Cardiac ventricle fibroblast (primary cell): Measurements from ENCODE around the gene PLA2G12B. TPM values are rescaled to one million over a fixed set of nuclear protein-coding genes. Genes with fewer than 3 reads are reported as not detected.

Source experiments
- total RNA-seq: library from RNA; depleted of rRNA; stranded (reverse); fragments of >200 nt; gene quantifications from 2 replicates; pipeline ENCODE4 v1.2.3, GENCODE V29; 2015

Gene PLA2G12B
- not detected in 2 replicates for total RNA-seq

DNA sequence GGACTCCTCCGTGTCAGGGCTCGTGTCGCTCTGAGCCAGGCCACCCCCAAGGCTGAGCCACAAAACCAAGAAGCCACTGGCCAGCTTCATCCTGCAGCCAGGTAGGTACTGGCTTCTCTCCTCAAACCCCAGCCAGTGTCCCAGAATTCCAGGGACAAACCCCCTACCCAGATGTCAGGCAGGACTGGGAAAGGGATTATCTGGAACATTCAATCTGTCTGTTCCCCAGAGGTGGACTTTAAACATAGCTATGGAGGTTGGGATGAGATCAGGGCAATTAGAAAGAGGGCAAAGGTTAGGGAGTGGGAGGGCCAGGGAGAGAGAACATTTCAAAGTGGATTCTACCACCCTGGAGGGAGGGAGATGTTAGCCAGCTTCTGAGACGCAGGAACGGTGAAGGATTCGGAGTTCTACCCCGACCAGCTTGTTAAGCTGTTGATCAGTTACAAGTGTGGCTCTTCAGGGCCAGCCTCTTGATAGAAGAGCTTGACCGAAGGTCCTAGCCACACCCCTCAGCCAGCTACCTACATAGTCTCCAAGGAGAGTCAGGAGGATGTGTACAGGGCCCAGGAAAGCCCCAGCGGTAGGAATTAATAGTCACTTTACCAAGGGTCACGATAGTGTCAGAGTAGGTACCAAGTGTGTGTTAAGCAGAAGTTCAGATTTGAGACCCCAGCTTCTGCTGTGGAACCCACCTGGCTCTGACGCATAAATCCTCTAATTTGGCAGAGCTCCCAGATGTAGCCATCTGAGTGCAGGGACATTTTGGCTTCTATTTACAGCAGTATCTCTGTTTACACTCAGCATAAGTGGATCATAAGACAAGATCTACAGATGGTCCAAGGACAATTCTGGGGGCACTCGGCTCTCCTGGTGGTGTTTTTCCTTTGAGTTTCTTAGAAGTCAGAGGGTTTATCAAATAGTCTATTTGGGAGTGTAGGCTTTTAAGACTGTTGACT is at the start of gene PLA2G12B:
PLA2G12B (minus strand) TSS at position 211 of the 959 bp plus-strand sequence; CDS start at position 90, 121 bp downstream.

GRCh38 chr10:72893136-72893798 is 61.3 kb downstream of the PLA2G12B start, which contains the start of gene OIT3:
Gene OIT3 (plus strand): TSS chr10:72893739. CDS start chr10:72893799, 60 bp downstream.

Other genes with a start within 250 kb of the PLA2G12B start
- gene OIT3, start 61.1 kb downstream of the PLA2G12B start, total RNA-seq: not detected in 2 replicates
- gene P4HA1, start 142.1 kb upstream of the PLA2G12B start, total RNA-seq: 153 and 163 TPM in 2 replicates
- gene NUDT13, start 155.6 kb upstream of the PLA2G12B start, total RNA-seq: 1.0 and 1.7 TPM in 2 replicates
- gene ECD, start 213.2 kb upstream of the PLA2G12B start, total RNA-seq: 19.3 and 22.0 TPM in 2 replicates
- 12.2 and 13.2 TPM in 2 replicates for gene FAM149B1, start 213.3 kb upstream of the PLA2G12B start, total RNA-seq